Activated T-helper 1 cell treated with anti-CD3 and anti-CD28 coated beads, Interleukin-2, amount 50 U/mL, for 16 hours (primary cell): Measurements from ENCODE around the gene P2RX4.
A peak's percentile ranks its signal among the peaks of the same experiment; 100 is the strongest.
"Not testable (repeated sequence)": the region's sequence is repeated elsewhere in the genome, so short reads cannot be mapped to it uniquely, and the experiment has no call there.

Experiments used
- DNase-seq, 2 donors: peaks; one replicate each; pipeline ENCODE4 v3.0.0-alpha.2; 2020; ENCODE audit warnings: low read depth in 1 of 2, low spot score in 1 of 2

P2RX4 gene, protein sequence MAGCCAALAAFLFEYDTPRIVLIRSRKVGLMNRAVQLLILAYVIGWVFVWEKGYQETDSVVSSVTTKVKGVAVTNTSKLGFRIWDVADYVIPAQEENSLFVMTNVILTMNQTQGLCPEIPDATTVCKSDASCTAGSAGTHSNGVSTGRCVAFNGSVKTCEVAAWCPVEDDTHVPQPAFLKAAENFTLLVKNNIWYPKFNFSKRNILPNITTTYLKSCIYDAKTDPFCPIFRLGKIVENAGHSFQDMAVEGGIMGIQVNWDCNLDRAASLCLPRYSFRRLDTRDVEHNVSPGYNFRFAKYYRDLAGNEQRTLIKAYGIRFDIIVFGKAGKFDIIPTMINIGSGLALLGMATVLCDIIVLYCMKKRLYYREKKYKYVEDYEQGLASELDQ

DNA sequence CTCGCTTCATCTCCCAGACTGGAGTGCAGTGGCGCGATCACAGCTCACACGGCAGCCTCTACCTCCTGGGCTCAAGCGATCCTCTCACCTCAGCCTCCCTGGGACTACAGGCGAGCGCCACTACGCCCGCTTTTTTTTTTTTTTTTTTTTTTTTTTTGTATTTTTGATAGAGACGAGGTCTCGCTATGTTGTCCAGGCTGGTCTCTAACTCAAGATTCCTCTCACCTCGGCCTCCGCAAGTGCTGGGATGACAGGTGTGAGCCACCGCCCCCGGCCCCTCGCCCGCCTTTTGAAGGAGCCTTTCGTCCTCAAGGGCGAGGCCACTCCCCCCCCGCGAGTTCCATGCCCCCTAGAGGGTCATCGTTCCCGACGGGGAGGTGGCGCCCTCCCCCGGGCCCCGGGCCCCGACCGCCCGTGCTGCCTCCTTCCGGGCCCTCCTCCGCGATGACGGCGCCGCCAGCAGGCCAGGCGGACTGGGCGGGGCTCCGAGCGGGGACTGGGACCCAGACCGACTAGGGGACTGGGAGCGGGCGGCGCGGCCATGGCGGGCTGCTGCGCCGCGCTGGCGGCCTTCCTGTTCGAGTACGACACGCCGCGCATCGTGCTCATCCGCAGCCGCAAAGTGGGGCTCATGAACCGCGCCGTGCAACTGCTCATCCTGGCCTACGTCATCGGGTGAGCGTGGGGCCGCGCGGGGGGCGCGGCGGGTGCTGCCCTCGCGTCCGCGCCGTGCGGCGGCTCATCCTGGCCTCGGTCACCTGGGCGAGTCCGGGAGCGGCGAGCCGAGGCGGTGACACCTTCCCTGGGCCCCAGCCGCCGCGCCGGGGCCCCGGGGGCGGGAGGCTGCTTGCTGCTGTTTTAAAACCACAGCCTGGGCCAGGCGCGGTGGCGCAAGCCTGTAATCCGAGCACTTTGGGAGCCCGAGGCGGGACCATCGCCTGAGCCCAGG, at the start of gene P2RX4:
P2RX4 (plus strand) TSS at position 506 of the 949 bp plus-strand sequence; CDS start at position 542, 36 bp downstream.
- DNase-seq: peak; percentile 70 to 79

DNA sequence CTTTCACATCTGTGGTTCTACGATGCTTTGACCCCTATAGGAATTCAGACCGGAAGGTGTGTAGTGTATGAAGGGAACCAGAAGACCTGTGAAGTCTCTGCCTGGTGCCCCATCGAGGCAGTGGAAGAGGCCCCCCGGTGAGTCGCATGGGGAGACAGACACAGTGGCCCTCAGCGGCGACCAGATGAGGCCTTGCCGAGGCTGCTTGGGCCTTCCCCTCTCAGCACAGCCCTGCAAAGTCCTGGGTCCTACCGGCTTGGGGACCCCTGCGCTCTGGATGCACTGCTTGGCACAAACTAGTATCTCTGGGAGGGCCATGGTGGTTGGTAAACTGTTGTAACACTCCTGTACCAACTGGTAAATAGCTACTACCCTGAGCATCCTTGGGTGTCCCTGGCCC, 47.5 kb upstream of the P2RX4 start:
- DNase-seq: no peak

DNA sequence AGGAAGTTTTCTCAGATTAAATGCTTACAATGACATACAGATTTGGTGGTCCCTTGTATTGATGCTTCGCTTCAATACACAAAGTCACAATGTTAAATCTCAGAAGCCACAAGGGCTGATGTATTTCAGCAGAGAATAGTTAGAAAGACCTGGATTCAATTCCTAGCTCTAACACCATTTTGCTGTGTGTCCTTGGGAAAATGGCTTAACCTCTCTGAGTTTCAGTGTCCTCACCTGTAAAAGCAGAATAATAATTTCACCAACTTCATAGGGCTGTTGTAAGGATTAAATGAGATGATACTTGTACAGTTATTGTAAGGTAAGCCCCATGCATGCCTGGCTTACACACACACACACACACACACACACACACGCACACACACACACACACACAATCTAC, 46.9 kb upstream of the P2RX4 start:
- no peak for DNase-seq

DNA sequence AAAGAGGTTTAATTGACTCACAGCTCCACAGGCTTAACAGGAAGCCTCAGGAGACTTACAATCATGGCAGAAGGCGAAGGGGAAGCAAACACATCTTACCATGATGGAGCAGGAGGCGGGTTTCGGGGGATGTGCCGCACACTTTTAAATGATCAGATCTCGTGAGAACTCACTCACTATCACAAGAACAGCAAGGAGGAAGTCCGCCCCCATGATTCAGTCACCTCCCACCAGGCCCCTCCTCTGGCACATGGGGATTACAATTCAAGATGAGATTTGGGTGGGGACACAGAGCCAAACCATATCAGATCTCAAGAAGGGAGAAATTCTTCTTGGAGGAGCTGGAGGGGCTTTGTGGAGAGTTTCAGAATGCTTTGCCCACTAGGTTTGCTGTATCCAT, 45.1 kb upstream of the P2RX4 start:
- not testable (repeated sequence) for DNase-seq

DNA sequence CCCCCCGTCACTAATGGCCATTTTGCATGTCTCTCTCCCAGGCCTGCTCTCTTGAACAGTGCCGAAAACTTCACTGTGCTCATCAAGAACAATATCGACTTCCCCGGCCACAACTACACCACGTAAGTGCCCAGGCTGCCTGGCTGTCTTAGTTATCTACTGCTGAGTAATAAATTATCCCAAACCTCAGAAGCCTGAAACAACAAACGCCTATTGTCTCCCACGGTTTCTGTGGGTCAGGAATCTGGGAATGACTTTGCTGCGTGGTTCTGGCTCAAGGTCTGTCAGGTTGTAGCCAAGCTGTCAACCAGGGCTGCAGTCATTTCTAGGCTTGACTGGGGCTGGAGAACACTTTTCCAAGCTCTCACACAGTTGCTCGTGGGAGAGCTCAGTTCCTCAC, 44.6 kb upstream of the P2RX4 start:
- DNase-seq: no peak

DNA sequence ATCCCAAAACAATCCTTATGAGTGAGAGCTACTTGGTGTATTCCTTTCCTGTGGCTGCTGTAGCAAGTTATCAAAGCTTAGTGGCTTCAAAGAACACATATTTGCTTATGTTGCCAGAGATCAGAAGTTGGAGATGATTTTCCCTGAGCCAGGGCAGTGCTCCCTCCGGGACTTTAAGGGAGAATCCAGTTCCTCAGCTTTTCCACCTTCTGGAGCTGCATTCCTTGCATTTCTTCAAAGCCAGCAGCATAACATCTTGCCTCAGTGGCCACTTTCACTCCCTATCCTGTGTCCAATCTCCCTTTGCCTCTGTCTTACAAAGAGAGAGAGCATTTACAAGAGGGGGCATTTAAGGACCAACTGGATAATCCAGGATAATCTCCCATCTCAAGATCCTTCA, 43.6 kb upstream of the P2RX4 start:
- DNase-seq: no peak

DNA sequence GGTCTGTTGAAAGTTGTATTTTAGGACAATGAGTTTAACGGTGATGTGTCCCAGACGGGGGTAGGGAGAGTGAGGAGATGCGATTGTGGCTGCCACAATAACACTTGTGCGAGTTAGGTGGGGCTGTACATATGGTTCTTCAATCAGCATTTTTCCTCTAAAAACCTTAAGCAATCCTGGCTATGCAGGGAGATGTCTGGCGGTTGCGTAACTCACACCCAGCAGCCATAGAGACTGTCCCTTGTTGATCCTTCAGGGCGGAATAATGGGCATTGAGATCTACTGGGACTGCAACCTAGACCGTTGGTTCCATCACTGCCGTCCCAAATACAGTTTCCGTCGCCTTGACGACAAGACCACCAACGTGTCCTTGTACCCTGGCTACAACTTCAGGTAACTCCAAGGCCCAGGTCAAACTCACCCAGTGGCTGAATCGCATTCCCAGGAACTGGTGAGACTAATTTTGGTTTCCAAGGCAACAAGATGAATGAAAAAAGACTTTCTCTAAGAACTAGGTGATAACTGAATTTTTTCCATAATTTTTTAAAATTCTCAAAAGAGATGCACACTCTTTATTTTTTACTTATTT, 42.6 kb upstream of the P2RX4 start:
- no peak for DNase-seq

DNA sequence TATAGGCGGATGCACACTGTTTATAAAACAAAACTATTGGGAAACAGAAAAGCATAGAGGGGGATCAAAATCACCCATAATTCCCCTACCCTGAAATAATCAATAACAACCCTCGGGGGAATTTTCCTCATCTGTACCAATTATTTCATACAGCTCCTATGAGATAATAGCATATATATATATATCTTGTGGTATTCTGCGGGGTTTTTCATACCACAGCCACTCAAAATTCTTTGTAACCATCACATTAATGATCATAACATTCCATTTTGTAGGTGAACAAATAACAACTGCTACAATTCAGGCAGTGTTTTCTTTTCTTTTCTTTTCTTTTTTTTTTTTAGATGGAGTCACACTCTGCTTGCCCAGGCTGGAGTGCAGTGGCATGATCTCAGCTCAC, 42.0 kb upstream of the P2RX4 start:
- no peak for DNase-seq

DNA sequence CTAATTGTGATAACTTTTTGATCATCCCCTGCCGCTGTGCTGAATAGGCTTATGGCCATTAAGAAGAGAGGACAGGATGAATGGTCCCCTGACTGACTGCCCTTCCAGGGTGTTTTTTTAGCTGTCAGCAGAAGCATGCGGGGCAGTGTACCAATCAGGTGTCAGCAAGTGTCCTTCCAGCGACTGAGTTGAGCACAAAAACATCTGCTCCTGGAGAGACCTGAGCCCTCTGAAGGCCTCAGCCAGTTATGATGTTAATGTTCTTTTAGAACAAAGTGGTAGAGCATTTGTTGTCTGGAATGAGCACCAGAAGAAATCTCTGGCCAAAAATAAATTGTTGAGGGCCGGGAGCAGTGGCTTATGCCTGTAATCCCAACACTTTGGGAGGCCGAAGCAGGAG, 39.8 kb upstream of the P2RX4 start:
- no peak for DNase-seq

DNA sequence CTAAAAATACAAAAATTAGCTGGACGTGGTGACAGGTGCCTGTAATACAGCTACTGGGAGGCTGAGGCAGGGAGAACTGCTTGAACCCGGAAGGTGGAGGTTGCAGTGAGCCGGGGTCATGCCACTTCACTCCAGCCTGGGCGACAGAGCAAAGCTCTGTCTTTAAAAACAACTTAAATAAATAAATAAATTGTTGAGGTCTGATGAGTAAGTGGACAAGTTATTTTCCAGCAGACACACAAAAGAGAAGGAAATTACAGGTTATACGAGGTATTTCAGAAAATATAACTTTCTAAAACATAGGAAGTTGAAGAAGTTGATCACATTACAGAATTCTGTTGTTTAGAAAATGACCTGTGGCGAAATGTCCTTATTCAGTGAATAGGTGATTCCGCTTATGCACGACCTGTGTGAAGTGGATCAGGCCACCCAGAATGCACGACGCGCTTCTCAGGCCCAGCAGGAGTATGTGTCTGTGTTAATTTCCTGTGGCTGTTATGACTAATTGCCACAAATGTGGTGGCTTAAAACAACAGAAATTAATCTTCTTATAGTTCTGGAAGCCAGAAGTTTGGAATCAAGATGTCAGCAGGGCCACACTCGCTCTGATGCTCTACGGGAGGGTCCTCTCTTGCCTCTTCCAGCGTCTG, 39.2 kb upstream of the P2RX4 start:
- DNase-seq: no peak

DNA sequence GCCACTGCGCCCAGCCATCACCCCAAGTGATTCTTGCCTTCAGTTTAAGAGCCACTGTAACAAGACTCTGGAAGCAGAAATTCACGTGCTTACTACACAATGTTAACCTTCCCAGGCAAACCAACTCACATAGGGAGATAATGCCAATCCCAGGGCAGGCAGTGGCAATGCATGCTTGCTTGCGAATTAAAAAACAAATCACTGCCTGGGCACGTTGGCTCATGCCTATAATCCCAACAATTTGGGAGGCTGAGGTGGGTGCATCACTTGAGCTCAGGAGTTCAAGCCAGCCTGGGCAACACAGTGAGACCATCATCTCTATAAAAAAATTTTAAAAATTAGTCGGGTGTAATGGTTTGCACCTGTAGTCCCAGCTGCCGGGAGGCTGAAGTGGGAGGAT, 37.8 kb upstream of the P2RX4 start:
- DNase-seq: no peak

DNA sequence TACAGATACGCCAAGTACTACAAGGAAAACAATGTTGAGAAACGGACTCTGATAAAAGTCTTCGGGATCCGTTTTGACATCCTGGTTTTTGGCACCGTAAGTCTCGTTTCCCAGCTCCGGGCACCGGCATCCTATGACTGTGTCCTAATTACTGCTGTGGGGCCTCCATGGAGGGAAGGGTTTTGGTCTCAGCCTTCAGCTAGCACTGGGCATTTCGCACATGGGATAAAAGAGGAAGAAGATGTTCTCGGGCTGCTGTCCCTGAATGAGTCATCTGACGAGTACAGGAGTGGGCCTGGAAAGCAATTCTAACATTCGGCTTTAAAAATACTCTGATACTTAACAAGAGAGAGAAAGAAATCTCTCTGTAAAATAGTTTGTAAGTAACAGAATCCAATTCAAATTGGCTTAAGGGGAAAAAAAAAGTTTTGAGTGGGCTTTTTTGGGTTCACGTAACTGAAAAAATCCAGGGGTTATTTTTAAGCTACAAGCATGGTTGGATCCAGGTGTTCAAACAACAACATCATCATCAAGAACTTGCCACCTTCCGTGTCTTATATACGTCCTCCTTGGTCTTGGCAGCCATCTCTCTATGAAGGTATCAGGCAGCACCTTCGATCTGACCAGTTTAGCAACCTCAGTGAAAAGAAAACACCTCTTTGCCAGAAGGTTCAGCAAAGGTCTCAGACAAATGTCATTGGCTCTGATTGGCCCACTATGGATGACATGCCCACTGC, 34.4 kb upstream of the P2RX4 start:
- no peak for DNase-seq

DNA sequence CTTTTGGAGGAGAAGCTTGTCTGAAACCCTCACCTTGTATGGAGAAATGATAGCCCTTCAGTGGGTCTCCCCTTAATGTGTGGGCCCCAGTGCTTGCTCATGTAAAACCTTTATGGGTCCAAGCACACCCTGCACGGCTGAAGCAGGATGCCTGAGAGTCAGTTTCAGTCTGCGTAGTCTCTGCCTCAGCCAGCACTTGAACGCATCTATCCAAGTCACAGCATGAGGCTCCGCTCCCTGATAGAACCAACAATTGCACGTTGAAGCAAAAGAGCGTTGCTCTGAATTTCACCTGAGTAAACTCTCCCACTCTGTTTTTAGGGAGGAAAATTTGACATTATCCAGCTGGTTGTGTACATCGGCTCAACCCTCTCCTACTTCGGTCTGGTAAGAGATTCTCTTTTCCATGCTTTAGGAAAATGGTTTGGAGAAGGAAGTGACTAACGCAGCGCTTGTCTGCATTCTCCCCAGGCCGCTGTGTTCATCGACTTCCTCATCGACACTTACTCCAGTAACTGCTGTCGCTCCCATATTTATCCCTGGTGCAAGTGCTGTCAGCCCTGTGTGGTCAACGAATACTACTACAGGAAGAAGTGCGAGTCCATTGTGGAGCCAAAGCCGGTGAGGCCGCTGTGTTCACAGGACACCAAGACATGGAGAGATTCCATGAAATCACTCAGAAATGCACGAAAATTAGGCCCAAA, 33.0 kb upstream of the P2RX4 start:
- no peak for DNase-seq

DNA sequence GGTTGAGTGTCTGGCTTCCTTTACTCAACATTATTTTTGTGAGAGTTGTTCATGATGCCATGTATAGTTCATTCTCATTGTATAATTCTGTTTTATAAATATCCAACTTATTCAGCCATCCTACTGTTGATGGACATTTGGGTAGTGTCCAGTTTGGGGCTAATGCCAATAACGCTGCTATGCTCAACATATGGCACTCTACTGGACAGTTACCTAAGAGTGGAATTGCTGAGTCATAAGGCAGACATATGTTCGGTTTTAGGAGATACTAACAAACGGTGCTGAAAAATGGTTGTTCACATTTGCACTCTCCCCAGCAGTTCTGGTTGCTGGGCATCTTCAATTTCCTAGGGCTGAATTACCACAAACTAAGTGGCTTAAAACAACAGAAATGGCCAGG, 28.7 kb upstream of the P2RX4 start:
- no peak for DNase-seq

DNA sequence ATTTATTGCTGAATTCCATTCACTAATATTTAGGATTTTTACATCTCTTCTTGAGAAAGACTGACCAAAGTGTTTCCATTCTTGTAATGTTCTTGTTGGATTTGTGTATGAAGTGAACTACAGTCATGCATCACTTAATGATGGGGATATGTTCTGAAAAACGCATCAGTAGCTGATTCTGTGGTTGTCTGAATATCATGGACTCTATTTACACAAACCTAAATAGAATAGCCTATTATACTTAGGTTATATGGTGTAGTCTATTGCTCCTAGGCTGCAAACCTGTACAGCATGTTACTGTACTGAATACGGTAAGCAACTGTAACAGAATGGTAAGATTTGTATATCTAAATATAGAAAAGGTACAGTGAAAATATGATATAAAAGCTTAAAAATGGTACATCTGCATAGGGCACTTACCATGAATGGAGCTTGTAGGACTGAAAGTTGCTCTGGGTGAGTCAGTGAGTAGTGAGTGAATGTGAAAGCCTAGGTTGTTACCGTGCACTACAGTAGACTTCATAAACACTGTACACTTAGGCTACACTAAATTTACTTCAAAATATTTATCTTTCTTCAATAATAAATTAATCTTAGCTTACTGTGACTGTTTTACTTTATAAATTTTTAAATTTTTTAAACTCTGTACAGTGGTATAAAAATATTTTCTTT, 27.6 kb upstream of the P2RX4 start:
- no peak for DNase-seq

DNA sequence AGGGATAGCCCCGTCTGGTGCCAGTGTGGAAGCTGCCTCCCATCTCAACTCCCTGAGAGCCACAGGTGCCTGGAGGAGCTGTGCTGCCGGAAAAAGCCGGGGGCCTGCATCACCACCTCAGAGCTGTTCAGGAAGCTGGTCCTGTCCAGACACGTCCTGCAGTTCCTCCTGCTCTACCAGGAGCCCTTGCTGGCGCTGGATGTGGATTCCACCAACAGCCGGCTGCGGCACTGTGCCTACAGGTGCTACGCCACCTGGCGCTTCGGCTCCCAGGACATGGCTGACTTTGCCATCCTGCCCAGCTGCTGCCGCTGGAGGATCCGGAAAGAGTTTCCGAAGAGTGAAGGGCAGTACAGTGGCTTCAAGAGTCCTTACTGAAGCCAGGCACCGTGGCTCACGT, 25.5 kb upstream of the P2RX4 start:
- DNase-seq: no peak

DNA sequence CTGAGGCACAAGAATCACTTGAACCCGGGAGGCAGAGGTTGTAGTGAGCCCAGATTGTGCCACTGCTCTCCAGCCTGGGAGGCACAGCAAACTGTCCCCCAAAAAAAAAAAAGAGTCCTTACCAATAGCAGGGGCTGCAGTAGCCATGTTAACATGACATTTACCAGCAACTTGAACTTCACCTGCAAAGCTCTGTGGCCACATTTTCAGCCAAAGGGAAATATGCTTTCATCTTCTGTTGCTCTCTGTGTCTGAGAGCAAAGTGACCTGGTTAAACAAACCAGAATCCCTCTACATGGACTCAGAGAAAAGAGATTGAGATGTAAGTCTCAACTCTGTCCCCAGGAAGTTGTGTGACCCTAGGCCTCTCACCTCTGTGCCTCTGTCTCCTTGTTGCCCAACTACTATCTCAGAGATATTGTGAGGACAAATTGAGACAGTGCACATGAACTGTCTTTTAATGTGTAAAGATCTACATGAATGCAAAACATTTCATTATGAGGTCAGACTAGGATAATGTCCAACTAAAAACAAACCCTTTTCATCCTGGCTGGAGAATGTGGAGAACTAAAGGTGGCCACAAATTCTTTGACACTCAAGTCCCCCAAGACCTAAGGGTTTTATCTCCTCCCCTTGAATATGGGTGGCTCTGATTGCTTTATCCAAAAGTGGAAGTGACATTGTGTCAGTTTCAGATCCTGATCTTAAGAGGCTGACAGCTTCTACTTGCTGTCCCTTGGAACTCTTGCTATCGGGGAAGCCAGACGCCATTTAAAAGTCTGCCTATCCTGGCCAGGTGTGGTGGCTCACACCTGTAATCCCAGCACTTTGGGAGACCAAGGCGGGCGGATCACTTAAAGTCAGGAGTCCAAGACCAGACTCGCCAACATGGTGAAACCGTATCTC, 24.7 kb upstream of the P2RX4 start:
- no peak for DNase-seq

DNA sequence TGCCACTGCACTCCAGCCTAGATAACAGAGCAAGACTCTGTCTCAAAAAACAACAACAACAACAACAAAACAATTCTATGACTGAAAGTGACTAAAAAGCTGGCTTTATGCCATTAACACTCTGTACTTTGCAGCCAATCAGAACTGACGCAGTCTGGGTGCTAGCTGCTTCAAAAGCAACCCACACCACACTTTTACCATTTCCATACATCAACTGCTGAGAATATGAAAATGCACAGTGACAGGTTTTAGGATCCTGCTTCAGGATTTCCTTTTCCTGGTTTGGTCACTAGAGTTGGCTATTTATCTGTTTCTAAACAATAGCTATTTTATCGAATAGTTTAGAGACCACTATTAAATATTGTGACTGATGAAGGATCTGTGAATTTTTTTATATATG, 23.1 kb upstream of the P2RX4 start:
- DNase-seq: no peak
